GM12872 (cell line): ENCODE measurements around the gene TRMT44.

Source experiments
- TF ChIP-seq, protein P1 (sequence below): IDR thresholded peaks from 3 replicates; pipeline ENCODE4 v1.5.1; 2011; ENCODE audit warnings: low read depth, mild to moderate bottlenecking, low read length, moderate library complexity; ENCODE audit not compliant: insufficient read depth

TRMT44 gene

GRCh38 chr4:8508740-8509139 is 68.2 kb downstream of the TRMT44 start:
- TF ChIP-seq, protein P1, sequence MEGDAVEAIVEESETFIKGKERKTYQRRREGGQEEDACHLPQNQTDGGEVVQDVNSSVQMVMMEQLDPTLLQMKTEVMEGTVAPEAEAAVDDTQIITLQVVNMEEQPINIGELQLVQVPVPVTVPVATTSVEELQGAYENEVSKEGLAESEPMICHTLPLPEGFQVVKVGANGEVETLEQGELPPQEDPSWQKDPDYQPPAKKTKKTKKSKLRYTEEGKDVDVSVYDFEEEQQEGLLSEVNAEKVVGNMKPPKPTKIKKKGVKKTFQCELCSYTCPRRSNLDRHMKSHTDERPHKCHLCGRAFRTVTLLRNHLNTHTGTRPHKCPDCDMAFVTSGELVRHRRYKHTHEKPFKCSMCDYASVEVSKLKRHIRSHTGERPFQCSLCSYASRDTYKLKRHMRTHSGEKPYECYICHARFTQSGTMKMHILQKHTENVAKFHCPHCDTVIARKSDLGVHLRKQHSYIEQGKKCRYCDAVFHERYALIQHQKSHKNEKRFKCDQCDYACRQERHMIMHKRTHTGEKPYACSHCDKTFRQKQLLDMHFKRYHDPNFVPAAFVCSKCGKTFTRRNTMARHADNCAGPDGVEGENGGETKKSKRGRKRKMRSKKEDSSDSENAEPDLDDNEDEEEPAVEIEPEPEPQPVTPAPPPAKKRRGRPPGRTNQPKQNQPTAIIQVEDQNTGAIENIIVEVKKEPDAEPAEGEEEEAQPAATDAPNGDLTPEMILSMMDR, result no peak

DNA sequence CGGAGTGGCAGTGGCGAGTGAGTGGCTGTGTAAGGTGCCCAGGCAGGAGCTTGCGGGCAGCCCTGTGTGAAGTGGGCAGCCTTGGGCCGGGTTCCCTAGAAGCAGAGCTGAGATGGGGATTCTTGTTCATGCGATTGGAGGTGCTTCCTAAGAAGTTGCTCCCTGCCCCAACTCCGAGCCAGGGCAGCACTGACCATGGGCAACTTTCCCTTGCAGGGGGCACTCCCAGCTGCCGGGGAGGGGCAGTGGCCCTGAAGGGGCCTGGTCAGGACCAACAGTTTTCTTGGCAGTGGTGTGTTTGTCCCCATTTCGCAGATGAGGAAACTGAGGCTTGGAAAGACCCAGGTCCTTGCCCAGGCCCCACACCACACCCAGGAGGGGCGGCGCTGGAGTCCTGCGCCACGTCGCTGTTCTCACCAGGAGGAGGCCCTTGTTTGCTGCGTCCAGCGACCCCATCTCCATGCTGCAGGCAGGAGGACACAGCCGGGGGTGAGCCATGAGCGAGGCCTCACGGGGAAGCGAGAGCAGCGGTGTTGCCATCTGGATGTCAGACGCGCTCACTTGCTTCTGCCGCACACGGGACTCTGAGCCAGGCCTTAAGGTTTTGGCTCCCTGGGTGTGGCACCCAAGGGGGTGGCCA is 68.9 kb downstream of the TRMT44 start:
- TF ChIP-seq, protein P1, result no peak

- TF ChIP-seq, protein P1, result no peak
Measured at GRCh38 chr4:8510191-8510590, 69.6 kb downstream of the TRMT44 start.

DNA sequence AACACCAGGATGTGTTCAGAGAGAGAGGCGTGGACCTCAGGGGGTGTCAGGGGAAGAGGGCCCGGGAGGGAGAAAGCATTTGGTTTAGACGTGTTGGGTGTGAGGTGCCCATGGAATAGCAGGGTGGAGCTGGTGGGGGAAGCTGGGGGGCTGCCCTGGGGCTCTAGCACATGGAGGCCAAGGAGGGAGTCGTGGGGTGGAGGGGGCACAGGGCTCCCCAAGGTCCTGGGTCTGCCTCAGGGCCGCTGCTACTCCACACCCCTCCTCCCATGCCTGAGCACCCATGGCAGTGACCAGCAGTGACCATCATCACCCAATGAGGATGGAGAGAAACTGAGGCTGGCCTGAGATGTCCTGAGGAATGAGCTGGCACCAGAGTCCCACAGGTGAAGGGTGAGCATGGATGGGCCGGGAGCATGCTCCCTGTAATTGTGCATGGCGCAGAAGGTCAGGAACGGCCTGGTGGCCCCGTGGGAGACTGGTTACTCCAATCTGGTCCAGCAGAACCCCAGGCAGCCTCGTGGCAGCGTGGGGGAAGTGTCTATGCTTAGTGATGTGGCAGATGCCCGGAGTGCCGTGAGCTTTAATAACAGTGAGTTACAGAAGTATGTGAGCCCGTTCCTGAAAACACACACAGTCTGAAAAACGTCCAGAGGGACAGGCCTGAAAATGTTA is 70.2 kb downstream of the TRMT44 start:
- TF ChIP-seq, protein P1, result no peak

DNA sequence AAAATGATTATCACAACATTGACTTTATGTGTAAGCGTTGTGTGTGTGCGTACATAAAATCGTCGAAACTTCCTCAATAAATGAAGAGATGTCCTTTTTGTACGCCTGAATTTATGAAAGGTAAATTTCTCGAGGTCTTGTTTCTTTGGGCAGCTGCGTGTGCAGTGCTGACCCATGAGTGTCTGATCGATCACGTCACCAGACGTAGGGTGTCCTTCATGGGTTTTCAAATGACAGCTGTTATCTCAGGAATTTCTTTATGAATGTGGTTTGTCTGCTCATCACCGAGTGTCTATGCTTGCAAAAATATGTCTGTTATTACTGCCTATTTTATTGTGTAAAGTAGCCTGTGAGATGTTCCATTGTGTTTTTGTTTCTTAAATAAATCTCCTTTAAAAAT is 71.9 kb downstream of the TRMT44 start:
- TF ChIP-seq, protein P1, result no peak

DNA sequence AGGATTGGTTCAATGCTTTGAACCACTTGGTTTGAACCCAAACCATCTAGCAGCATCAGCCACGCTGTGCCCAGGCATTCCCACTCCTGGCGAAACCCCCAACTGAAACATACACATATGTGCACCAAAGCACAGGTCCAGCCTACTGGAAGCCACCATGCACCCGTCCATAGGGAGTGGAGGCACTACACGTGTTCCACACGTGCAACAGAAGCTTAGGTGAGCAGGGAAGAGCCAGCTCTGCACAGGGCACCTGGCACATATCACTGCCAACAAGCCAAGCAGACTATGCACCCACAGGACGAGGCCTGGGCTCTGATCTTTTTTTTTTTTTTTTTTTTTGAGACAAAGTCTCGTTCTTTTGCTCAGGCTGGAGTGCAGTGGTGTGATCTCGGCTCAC is 73.4 kb downstream of the TRMT44 start:
- TF ChIP-seq, protein P1, result no peak

DNA sequence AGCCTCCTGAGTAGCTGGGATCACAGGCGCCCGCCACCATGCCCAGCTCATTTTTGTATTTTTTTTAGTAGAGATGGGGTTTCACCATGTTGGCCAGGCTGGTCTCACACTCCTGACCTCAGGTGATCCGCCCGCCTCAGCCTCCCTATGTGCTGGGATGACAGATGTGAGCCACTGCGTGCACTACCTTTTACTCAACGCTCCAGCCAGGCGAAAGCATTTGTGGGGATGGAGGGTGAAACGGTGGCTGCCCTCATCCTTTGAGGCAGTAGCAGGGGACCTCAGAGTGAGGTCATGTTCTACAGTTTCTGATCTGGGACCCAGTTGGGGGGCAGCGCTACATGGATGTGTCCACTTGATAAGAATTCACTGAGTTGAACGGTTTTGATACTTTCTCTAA is 73.8 kb downstream of the TRMT44 start:
- TF ChIP-seq, protein P1, result no peak
